Esophagus (tissue), 2 donors: Measurements from ENCODE around the gene BICRA. TPM values are rescaled to one million over a fixed set of nuclear protein-coding genes. Genes with fewer than 3 reads are reported as not detected.

Experiments
- H3K27ac ChIP-seq, 2 donors: one replicate each; pipeline ENCODE4 v1.5.1; 2013; ENCODE audit warnings: low read depth in 2 of 2, mild to moderate bottlenecking in 2 of 2, inconsistent platforms in 1 of 2, low read length in 1 of 2, moderate library complexity in 1 of 2
- H3K27me3 ChIP-seq, 2 donors: one replicate each; pipeline ENCODE4 v1.6.1; 2013; ENCODE audit warnings: low read length in 2 of 2, control low read depth in 1 of 2, mild to moderate bottlenecking in 1 of 2; ENCODE audit not compliant: insufficient read depth in 2 of 2, control insufficient read depth in 1 of 2
- H3K36me3 ChIP-seq, 2 donors: one replicate each; pipeline ENCODE4 v1.6.1; 2013; ENCODE audit warnings: low read length in 1 of 2; ENCODE audit not compliant: control insufficient read depth in 2 of 2, insufficient read depth in 2 of 2
- H3K4me1 ChIP-seq, 2 donors: one replicate each; pipeline ENCODE4 v1.6.1; 2013; ENCODE audit warnings: low read length in 1 of 2; ENCODE audit not compliant: control insufficient read depth in 2 of 2, insufficient read depth in 2 of 2
- H3K4me3 ChIP-seq, 2 donors: one replicate each; pipeline ENCODE4 v1.5.1; 2013; ENCODE audit warnings: low read length in 2 of 2, mild to moderate bottlenecking in 2 of 2, low read depth in 1 of 2, moderate library complexity in 1 of 2
- H3K9me3 ChIP-seq, 2 donors: one replicate each; pipeline ENCODE4 v1.6.1; 2013; ENCODE audit warnings: mild to moderate bottlenecking in 2 of 2, low read depth in 1 of 2, low read length in 1 of 2, moderate library complexity in 1 of 2; ENCODE audit not compliant: control insufficient read depth in 2 of 2, insufficient read depth in 1 of 2
- WGBS, 2 donors: extraction: QIAGEN DNeasy Blood & Tissue Kit; methylation state at CpG; one replicate each; pipeline ENCODE4 v1.1.7; 2013; 5-methylcytosine and 5-hydroxymethylcytosine counted together
- polyA plus RNA-seq, 2 donors: library from polyadenylated mRNA; stranded (reverse); fragments of 200-250 nt; gene quantifications; one replicate each; pipeline ENCODE4 v1.2.3, GENCODE V29; 2013
- donor health status: healthy with polysubstance abuse.
- donor health status: Bipolar disorder and iron deficiency.

The BICRA gene
- polyA plus RNA-seq, 2 donors, result 4.0 to 8.5 TPM

- WGBS, 2 donors, result 91 to 92% methylated on average over 17 of the region's 17 CpGs
- H3K36me3 ChIP-seq, result peaks cover 0 to 32% of the 10 kb centered on the region in 2 donors
- no peaks in the 10 kb centered on the region for H3K4me1 ChIP-seq
- peaks cover 0 to 3% of the 10 kb centered on the region in 2 donors for H3K9me3 ChIP-seq
- no peak overlapping the region for H3K4me3 ChIP-seq
- no peaks in the 10 kb centered on the region for H3K27me3 ChIP-seq
- H3K27ac ChIP-seq, result no peak overlapping the region
Measured at GRCh38 chr19:47693489-47693888, 84.6 kb downstream of the BICRA start.

DNA sequence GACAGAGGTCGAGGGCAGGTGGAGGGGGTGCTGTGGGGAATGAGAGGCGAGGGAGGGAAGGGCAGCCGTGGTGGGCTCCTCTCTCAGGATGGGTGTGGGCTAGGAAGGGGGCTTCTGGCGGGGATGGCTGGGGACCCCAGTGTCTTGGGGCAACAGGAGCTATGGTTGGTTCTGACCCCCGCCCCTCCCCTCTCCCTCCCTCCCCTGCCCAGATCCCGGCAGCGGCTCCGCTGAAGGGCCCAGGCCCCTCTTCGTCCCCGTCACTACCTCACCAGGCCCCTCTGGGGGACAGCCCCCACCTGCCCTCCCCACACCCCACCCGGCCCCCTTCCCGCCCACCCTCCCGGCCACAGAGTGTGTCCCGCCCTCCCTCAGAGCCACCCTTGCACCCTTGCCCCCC, 85.0 kb downstream of the BICRA start:
- Histone ChIP-seq H3K4me3 (no peak overlapping the region), H3K27ac (no peak overlapping the region), H3K4me1 (no peaks in the 10 kb centered on the region), H3K36me3 (peaks cover 0 to 36% of the 10 kb centered on the region in 2 donors), H3K27me3 (no peaks in the 10 kb centered on the region), H3K9me3 (peaks cover 0 to 3% of the 10 kb centered on the region in 2 donors)
- 88 to 93% methylated on average over 5 to 14 of the region's 14 CpGs for WGBS, 2 donors

DNA sequence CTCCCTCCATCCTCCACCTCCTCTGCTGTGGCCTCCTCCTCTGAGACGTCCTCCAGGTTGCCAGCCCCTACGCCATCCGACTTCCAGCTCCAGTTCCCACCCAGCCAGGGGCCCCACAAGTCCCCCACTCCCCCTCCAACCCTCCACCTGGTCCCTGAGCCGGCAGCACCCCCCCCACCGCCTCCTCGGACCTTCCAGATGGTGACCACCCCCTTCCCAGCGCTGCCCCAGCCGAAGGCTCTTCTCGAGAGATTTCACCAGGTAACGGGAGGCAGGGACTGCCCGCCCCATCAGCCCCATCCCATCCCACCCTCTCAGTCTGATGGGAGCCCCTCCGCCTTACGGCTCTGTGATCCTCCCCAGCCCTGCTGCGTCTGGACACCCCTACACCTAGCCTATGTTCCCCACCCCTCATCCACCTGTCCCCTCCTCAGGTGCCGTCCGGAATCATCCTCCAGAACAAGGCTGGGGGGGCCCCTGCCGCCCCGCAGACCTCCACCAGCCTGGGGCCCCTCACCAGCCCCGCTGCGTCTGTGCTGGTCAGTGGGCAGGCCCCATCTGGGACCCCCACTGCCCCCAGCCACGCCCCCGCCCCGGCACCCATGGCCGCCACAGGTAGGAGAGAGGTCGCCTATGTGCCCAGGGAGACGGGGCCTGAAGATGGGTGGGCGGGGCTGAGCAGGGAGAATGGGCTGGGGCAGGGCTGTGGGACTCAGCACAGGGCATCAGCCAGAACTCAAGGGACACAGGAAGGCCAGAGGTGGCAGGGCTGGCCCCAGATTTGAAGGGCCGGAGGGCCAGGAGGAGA, 85.7 kb downstream of the BICRA start:
- Histone ChIP-seq H3K27me3 (no peaks in the 10 kb centered on the region), H3K36me3 (peaks cover 0 to 42% of the 10 kb centered on the region in 2 donors), H3K27ac (no peak overlapping the region), H3K4me3 (no peak overlapping the region), H3K9me3 (peaks cover 0 to 3% of the 10 kb centered on the region in 2 donors), H3K4me1 (no peaks in the 10 kb centered on the region)
- WGBS, 2 donors, result 88 to 90% methylated on average over 22 to 28 of the region's 28 CpGs

DNA sequence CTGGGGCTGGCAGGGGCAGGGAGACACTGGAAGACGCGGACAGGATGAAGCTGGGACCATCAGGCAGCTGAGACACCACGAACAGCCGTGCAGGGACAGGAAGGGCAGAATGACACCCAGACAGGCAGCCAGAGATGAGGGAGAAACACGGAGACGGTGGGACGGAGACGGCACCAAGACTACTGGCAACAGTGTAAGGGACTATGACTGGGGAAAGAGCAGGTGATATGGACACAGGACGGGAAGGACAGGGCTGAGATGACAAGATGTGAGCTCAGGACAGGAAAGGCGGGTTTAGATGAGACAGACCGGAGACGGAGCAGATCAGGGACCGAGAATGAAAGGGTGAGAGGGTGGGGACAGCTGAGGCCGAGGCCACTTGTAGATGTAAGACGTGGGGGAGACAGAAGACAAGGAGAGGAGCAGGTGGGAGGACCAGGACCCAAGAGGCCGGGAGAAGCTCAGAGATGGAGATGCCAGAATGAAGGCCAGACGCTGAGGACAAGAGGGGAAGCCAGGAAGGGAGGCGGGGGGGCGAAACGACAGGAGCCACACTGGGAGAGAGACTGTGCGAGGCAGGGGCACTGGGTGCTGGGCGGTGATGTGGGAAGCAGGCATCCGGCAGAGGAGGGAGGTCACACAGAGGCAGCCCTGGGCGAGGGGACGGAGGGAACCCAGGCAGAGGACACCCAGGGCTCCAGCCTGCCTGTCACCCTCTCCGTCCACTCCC, 86.8 kb downstream of the BICRA start:
- WGBS, 2 donors, result 90% methylated on average over 26 of the region's 26 CpGs

DNA sequence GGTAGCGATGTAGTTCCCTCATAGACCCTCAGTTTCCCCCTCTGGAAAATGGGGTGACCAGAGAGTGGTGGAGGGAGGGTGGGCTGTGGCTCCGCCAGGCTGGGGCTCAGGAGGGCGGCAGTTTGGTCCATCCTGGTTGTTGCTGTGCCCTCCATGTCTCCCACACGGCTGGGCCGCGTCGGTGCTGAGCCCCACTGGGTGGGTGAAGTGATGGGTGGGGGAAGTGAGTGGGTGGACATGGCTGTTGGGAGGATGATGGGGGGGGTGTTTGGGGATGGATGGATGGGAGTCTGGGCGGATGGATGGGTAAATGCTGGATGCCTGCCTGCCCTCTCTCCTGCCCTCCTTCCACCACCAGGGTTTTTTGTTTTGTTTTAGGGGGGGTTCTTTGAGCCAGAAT, 87.7 kb downstream of the BICRA start:
- WGBS, 2 donors, result 92 to 94% methylated on average over 8 of the region's 8 CpGs
- Histone ChIP-seq H3K36me3 (peaks cover 2 to 45% of the 10 kb centered on the region in 2 donors), H3K4me3 (no peak overlapping the region), H3K4me1 (no peaks in the 10 kb centered on the region), H3K27me3 (no peaks in the 10 kb centered on the region), H3K27ac (no peak overlapping the region), H3K9me3 (no peaks in the 10 kb centered on the region)

More for the DNA sequence above, 86.8 kb downstream of the BICRA start:
- H3K36me3 ChIP-seq, result peaks cover 2 to 39% of the 10 kb centered on the region in 2 donors
- H3K4me1 ChIP-seq, result no peaks in the 10 kb centered on the region
- H3K27ac ChIP-seq, result no peak overlapping the region
- peaks cover 0 to 3% of the 10 kb centered on the region in 2 donors for H3K9me3 ChIP-seq
- H3K27me3 ChIP-seq, result no peaks in the 10 kb centered on the region
- no peak overlapping the region for H3K4me3 ChIP-seq

DNA sequence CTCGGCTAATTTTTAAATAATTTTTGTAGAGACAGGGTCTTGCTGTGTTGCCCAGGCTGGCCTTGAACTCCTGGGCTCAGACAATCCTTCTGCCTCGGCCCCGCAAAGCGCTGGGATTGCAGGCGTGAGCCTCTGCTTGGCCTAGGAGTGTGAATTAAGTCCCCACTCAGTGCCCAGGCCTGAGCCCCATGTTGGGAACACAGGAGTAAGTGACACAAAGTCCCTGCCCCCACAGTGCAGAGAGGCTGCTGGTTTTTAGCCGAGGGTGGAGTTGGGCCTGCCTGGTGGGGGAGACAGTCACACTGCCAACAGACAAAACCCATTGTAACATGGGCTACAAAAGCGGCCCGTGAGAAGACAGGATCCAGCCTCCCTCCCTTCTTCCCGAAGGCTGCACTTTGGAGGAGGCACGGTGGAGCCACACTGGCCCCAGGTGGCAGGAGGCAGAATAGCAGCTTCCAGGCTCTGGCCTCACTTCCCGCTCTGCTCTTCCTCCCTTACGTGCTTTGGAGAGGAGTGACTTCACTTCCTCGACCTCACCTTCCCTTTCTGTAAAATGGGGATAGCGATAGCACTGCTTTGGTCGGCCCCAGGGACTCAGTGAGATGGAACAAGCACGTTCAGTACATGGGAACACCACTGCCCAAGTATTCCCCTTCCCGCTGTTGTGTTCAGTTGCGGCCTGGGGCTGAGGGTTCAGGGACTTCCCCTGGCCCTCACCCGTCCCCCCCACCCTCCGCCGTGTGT, 89.1 kb downstream of the BICRA start:
- Histone ChIP-seq H3K36me3 (peaks cover 5 to 48% of the 10 kb centered on the region in 2 donors), H3K27ac (peak overlapping the region; percentile 7 to 63)
- 40% methylated on average over 20 to 21 of the region's 21 CpGs for WGBS, 2 donors

DNA sequence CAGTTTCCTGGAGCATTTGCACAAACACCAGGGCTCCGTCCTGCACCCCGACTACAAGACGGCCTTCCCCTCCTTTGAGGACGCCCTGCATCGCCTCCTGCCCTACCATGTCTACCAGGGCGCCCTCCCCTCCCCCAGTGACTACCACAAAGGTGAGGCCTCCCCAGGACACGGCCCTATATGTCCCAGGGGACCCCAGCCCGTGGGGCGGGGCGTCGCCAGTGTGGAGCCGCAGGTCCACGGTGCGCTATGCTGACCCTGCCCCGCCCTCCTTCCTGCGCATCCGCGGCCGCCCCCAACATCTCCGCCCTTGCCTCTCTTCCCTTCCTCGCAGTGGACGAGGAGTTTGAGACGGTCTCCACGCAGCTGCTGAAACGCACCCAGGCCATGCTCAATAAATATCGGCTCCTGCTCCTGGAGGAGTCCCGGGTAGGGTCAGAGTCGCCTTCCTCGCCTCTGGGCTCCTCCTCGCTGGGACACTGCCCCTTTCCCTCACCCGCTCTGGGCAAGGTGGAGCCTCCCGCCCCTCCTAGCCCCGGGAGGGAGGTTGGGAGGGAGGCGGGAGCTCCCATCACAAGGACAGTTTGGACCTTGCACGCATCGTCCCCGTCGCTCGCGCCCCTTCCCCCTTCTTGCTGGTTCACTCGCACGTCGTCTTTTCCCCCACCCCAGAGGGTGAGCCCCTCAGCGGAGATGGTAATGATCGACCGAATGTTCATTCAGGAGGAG, 89.9 kb downstream of the BICRA start:
- H3K4me1 ChIP-seq, result no peaks in the 10 kb centered on the region
- WGBS, 2 donors, result 88 to 91% methylated on average over 45 to 46 of the region's 46 CpGs
- H3K4me3 ChIP-seq, result no peak overlapping the region
- no peaks in the 10 kb centered on the region for H3K9me3 ChIP-seq
- H3K36me3 ChIP-seq, result peaks cover 5 to 42% of the 10 kb centered on the region in 2 donors
- H3K27ac ChIP-seq, result peak overlapping the region in 1 of 2 donors; percentile 16
- H3K27me3 ChIP-seq, result no peaks in the 10 kb centered on the region

More for the DNA sequence above, 89.1 kb downstream of the BICRA start:
- Histone ChIP-seq H3K4me1 (no peaks in the 10 kb centered on the region), H3K27me3 (no peaks in the 10 kb centered on the region), H3K9me3 (no peaks in the 10 kb centered on the region), H3K4me3 (no peak overlapping the region)

GRCh38 chr19:47699360-47699917, 90.5 kb downstream of the BICRA start:
- Histone ChIP-seq H3K36me3 (peaks cover 5 to 42% of the 10 kb centered on the region in 2 donors), H3K4me1 (no peaks in the 10 kb centered on the region), H3K27me3 (no peaks in the 10 kb centered on the region), H3K9me3 (no peaks in the 10 kb centered on the region), H3K27ac (no peak overlapping the region), H3K4me3 (no peak overlapping the region)
- WGBS, 2 donors, result 63 to 65% methylated on average over 8 to 9 of the region's 9 CpGs
